Natural killer cell (primary cell): ENCODE data around the gene CFAP57. TPM values are rescaled to one million over a fixed set of nuclear protein-coding genes. Genes with fewer than 3 reads are reported as not detected.

ENCODE experiments used
- ATAC-seq, 3 donors: fragments of 150-1000 bp in 2 of 3; fragments of 200-7000 bp in 1 of 3; cut with Tn5 transposase; 1 replicate in 1 of 3; 2 replicates in 2 of 3; pipeline ENCODE4 v1.10.0; 2021; ENCODE audit warnings: mild to moderate bottlenecking in 2 of 3, moderate library complexity in 2 of 3
- DNase-seq, 2 donors: peaks; one replicate each; pipeline versions ENCODE4 v3.0.0 to v3.0.0-alpha.2; 2013 to 2021; ENCODE audit warnings: mixed read lengths in 1 of 2
- H3K27ac ChIP-seq: one replicate; pipeline ENCODE4 v1.5.1; 2013; ENCODE audit warnings: mild to moderate bottlenecking, low read length
- H3K27me3 ChIP-seq: one replicate; pipeline ENCODE4 v1.6.1; 2013; ENCODE audit warnings: low read length; ENCODE audit not compliant: control insufficient read depth, insufficient read depth
- H3K36me3 ChIP-seq: one replicate; pipeline ENCODE4 v1.6.1; 2013; ENCODE audit warnings: low read length; ENCODE audit not compliant: control insufficient read depth, insufficient read depth
- H3K4me1 ChIP-seq: one replicate; pipeline ENCODE4 v1.6.1; 2013; ENCODE audit warnings: low read length; ENCODE audit not compliant: control insufficient read depth, insufficient read depth
- H3K4me3 ChIP-seq: one replicate; pipeline ENCODE4 v1.5.1; 2013; ENCODE audit warnings: low read length
- H3K9me3 ChIP-seq: one replicate; pipeline ENCODE4 v1.6.1; 2013; ENCODE audit warnings: low read length; ENCODE audit not compliant: control insufficient read depth, insufficient read depth
- H3K27ac Mint-ChIP-seq, 2 donors: one replicate each; pipeline ENCODE4 v1.8.0; 2022; ENCODE audit warnings: mild to moderate bottlenecking in 2 of 2, mixed read lengths in 2 of 2, moderate library complexity in 1 of 2
- H3K27me3 Mint-ChIP-seq, 2 donors: one replicate each; pipeline ENCODE4 v1.8.0; 2022; ENCODE audit warnings: low read depth in 2 of 2, mixed read lengths in 2 of 2
- H3K36me3 Mint-ChIP-seq: one replicate; pipeline ENCODE4 v1.8.0; 2022; ENCODE audit warnings: mixed read lengths
- H3K4me1 Mint-ChIP-seq, 2 donors: one replicate each; pipeline ENCODE4 v1.8.0; 2022; ENCODE audit warnings: mixed read lengths in 2 of 2
- H3K4me3 Mint-ChIP-seq: one replicate; pipeline ENCODE4 v1.8.0; 2022; ENCODE audit warnings: mild to moderate bottlenecking, moderate library complexity, mixed read lengths
- H3K9me3 Mint-ChIP-seq, 2 donors: one replicate each; pipeline ENCODE4 v1.8.0; 2022; ENCODE audit warnings: mixed read lengths in 2 of 2
- CTCF ChIP-seq: fragments of 200-600 bp; IDR thresholded peaks from one replicate; pipeline ENCODE4 v1.8.0; 2022; ENCODE audit warnings: antibody characterized with exemption
- WGBS: methylation state at CpG from one replicate; pipeline ENCODE4 v1.1.7; 2013; ENCODE audit warnings: missing lambda C conversion rate; ENCODE audit not compliant: insufficient coverage; 5-methylcytosine and 5-hydroxymethylcytosine counted together
- intact Hi-C: fragments of 100-400 bp; cut with micrococcal nuclease; formaldehyde crosslinking; loops from one replicate; pipeline ENCODE4 v1.14.2; 2022
- total RNA-seq, 4 donors: library from RNA; stranded (reverse); fragments of 120-200 nt in 1 of 4; gene quantifications; one replicate each; pipeline versions ENCODE4 v1.2.3 to v1.2.4, GENCODE V29; 2013 to 2022

Gene CFAP57
- total RNA-seq, 3 donors from 2014 or later (not counting 1 experiment from before 2014, with no cell fraction given): 0.19 TPM; not detected in 2

GRCh38 chr1:43272161-43272560 is 100.0 kb downstream of the CFAP57 start:
- WGBS: 89% methylated on average over 9 of the region's 9 CpGs
- intact Hi-C loops: no loop called here
- Histone ChIP-seq H3K27ac (no peak overlapping the region), H3K4me1 (peaks cover 21% of the 10 kb centered on the region), H3K4me3 (no peak overlapping the region), H3K9me3 (no peaks in the 10 kb centered on the region), H3K36me3 (no peaks in the 10 kb centered on the region), H3K27me3 (no peaks in the 10 kb centered on the region)
- H3K4me3 Mint-ChIP-seq: no peak overlapping the region
- no peak overlapping the region for H3K27ac Mint-ChIP-seq
- TF ChIP-seq CTCF: no peak
- peaks cover 26 to 38% of the 10 kb centered on the region in 2 donors for H3K4me1 Mint-ChIP-seq
- H3K27me3 Mint-ChIP-seq: peaks cover 0 to 7% of the 10 kb centered on the region in 2 donors
- H3K36me3 Mint-ChIP-seq: no peaks in the 10 kb centered on the region
- DNase-seq: no peak
- no peaks in the 10 kb centered on the region for H3K9me3 Mint-ChIP-seq
- ATAC-seq: no peak

GRCh38 chr1:43272576-43273571 is 100.7 kb downstream of the CFAP57 start:
- no peak for ATAC-seq
- Mint-ChIP-seq H3K27ac (no peak overlapping the region), H3K4me3 (no peak overlapping the region), H3K27me3 (peaks cover 0 to 5% of the 10 kb centered on the region in 2 donors), H3K4me1 (peaks cover 26 to 38% of the 10 kb centered on the region in 2 donors), H3K36me3 (no peaks in the 10 kb centered on the region), H3K9me3 (no peaks in the 10 kb centered on the region)
- H3K27me3 ChIP-seq: no peaks in the 10 kb centered on the region
- no peak for DNase-seq
- intact Hi-C loops: no loop called here
- no peak overlapping the region for H3K4me3 ChIP-seq
- H3K27ac ChIP-seq: no peak overlapping the region
- H3K9me3 ChIP-seq: no peaks in the 10 kb centered on the region
- peaks cover 21% of the 10 kb centered on the region for H3K4me1 ChIP-seq
- H3K36me3 ChIP-seq: no peaks in the 10 kb centered on the region
- WGBS: 96% methylated on average over 46 of the region's 46 CpGs
- no peak for TF ChIP-seq CTCF

- Mint-ChIP-seq H3K4me3 (no peak overlapping the region), H3K4me1 (peaks cover 26 to 38% of the 10 kb centered on the region in 2 donors), H3K27ac (no peak overlapping the region), H3K27me3 (peaks cover 0 to 5% of the 10 kb centered on the region in 2 donors), H3K9me3 (no peaks in the 10 kb centered on the region), H3K36me3 (no peaks in the 10 kb centered on the region)
- intact Hi-C loops: no loop called here
- no peak for DNase-seq
- ATAC-seq: no peak
- Histone ChIP-seq H3K4me3 (no peak overlapping the region), H3K27ac (no peak overlapping the region), H3K9me3 (no peaks in the 10 kb centered on the region), H3K36me3 (no peaks in the 10 kb centered on the region), H3K4me1 (peaks cover 21% of the 10 kb centered on the region), H3K27me3 (no peaks in the 10 kb centered on the region)
- TF ChIP-seq CTCF: no peak
- 94% methylated on average over 6 of the region's 7 CpGs for WGBS
Measured at GRCh38 chr1:43273708-43274107, 101.6 kb downstream of the CFAP57 start.
